GM18907 (cell line): ENCODE results near the gene MXRA8.

Source experiments
- ATAC-seq: cut with Tn5 transposase; IDR thresholded peaks from one replicate; pipeline ENCODE4 v1.9.1; 2021; ENCODE audit warnings: mild to moderate bottlenecking, moderate library complexity; ENCODE audit not compliant: unreplicated experiment

The MXRA8 gene

GRCh38 chr1:1310476-1311053 lies 47.8 kb downstream of the MXRA8 start:
- no peak for ATAC-seq

- ATAC-seq = no peak
Measured at GRCh38 chr1:1310109-1310385, 48.3 kb downstream of the MXRA8 start.

DNA sequence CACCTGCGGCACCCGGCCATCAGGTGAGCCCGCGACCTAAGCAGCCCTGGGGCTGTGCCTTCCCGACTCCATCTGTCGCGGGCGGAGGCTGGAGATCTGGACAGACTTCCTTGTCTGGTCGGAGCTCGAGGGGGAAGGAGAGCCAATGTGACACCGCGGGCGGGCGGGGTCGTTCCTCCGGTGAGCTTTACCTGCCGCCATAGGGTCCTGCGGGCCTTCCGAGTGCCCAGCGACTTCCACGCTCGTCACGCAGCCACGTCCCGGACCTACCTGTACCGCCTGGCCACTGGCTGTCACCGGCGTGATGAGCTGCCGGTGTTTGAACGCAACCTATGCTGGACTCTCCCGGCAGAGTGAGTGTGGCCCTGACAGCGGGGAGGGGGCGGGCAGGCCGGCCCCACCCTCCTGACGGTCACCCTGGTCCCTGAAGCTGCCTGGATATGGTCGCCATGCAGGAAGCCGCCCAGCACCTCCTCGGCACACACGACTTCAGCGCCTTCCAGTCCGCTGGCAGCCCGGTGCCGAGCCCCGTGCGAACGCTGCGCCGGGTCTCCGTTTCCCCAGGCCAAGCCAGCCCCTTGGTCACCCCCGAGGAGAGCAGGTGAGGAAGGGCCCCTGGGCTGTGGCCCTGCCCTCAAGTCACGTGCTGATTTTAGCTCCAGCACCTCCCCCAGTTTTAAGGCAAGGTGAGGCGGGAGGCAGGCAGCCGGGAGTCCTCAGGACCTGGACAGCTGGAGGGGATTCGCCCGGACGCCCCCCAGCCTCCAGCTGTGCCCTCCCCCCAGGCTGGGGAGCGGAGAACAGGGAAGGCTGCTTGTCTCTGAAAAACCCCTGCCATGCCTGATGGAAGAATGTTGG lies 48.9 kb downstream of the MXRA8 start:
- no peak for ATAC-seq

GRCh38 chr1:1308756-1309250 lies 49.6 kb downstream of the MXRA8 start:
- ATAC-seq = peak; percentile 14

DNA sequence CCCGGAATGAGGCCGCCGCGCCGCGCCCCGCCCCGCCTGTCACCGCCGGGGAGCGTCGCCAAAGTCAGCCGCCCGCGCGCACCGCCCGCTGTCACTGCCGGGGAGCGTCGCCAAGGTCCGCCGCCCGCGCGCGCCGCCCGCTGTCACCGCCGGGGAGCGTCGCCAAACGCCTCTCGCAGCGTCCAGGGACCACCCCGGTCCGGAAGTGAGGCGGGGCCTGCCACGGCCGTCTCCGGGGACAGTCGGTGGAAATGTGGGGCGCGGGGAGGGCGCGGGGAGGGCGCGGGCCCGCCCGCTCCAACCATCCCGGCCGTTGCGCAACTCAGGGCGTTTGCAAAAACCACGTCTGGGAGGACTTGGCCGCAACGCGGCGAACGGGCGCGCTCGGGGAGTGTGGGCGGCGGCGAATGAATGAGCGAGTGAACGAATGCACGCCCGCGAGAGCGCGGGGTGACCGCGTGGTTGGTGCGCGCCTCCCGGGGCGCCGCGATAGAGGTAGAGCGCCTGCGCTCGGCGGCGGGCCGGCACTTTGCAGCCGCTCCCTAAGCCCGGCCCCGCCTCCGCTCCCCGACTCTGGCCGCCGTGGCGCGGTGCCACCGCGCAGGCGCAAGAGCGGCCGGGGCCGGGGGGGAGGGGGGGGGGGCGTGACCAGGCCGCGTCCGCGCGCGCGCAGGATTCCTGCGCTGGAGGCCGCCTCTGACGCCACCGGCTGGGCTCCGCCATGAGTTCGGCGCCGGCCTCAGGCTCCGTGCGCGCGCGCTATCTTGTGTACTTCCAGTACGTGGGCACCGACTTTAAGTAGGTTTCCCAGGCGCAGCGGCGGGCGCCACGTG lies 50.2 kb downstream of the MXRA8 start, which contains the start of the genes ACAP3 and PUSL1:
Gene ACAP3 (minus strand): TSS at position 8 of the 833 bp plus-strand sequence. CDS start 115 bp downstream, outside the sequence.
Gene PUSL1 (plus strand): TSS at position 675 of the 833 bp plus-strand sequence. CDS start 47 bp downstream, at position 722.
- ATAC-seq = peak; percentile 53

GRCh38 chr1:1307261-1307922 lies 51.0 kb downstream of the MXRA8 start:
- ATAC-seq = peak; percentile 5

DNA sequence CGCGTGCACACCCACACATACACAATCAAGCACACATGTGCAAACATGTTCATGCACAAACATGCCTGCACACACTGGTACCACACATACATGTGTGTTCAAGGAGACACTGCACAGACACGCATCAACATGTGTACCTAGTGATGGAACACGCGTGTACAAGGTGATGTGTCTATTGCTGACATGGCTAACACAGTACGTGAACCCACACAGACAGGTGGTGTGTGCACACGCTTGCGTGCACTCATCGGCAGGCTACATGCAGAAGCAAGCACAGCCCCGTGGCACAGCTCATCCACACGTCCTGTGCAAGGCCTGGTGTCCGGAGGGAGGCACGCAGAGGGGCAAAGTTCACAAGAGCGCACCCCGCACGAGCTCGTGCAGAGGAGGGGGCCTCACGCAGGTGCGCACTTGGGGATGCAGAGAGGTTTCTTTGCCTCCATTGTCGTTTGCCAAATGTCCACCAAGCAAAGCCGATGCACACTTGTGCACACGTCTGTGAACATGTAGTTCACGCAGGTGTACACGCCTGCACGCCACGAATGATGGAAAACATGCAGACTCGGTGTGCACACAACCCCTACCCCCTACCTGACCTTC lies 51.6 kb downstream of the MXRA8 start:
- no peak for ATAC-seq

GRCh38 chr1:1306070-1306660 lies 52.2 kb downstream of the MXRA8 start:
- no peak for ATAC-seq

- ATAC-seq = peak; percentile 17
Measured at GRCh38 chr1:1305300-1306069, 52.9 kb downstream of the MXRA8 start.

DNA sequence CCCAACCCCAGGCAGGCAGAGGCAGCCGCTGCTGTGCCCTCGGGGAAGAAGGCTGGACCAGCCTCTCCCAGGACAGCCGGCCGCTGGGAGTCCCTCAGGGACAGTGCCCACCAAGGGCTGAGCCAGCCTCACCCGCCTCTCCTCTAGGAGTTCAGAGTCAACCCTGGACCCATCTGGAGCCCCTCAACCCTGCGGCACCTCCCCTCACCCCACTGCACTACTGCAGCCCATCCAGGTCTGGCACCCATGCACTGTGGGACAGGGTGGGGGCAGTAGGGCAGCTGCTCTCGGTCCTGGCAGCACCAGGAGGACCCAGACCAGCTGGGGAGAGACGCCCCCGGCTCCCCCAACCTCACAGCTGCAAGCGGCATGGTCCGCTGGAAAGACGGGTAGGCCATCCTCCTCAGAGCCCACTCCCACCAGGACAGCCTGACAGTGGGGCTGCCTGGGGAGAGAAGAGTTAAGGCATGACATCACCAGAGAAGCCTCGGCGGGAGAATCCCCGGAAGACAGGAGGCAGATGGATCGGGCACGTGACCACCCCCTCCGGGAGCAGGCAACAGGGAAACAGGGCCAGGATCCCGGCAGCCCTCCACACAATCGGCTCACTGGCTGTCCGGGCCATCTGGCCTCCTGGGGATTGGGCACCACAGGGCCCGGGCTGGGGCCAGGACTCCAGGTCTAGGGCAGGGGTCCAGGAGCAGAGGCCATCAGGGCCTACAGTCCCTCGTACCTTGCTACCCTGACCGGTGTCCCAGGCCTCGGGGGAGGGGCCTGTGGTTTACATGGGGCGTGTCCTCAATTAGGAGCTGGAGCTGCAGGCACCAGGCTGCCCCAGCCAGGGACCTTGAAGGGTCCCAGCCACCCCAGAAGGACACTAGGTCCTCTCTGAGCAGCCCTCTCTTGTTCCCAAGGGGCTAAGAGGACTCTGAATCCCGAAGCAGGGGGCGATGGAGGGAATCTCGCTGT lies 53.7 kb downstream of the MXRA8 start:
- no peak for ATAC-seq

GRCh38 chr1:1303736-1304135 lies 54.6 kb downstream of the MXRA8 start:
- ATAC-seq = no peak

DNA sequence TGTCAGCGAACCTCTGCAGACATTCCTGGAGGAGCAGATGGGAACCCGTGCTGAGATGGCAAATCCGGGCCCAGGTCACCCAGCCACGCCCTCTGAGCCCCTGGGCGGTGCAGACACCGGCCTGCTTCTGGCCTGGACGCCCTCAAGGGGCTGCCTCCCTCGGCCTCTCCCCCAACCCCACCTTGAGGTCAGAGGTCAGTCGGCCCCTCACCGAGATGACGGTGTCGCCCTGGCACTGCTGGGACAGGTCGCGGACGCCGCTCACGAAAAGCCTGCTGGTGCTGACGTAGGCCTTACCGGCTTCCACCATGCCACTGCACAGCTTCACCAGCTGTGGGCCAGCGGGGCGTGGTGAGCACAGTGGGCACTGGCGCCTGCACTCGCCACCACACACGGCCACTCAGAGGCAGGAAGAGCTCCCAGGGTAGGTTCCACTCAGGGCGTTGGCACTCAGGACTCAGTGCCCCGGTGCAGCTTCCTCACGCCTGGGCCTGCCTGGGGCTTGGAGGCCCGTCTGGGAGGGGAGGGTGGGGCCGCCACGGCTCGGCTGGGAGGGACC lies 55.3 kb downstream of the MXRA8 start:
- ATAC-seq = no peak
